Gastrocnemius medialis (tissue), 4 donors: ENCODE measurements around the gene SCTR.

Experiments
- CTCF ChIP-seq, 5 experiments: fragments of 450-650 bp in 3 of 5; fragments of 200-600 bp in 2 of 5; sonication (generic) in 2 of 5; IDR thresholded peaks in 4 of 5; conservative IDR thresholded peaks in 1 of 5; 1 replicate in 4 of 5; 2 replicates in 1 of 5; pipeline ENCODE4 v1.5.1; 2016 to 2019; ENCODE audit warnings: antibody characterized with exemption in 5 of 5, mild to moderate bottlenecking in 3 of 5, moderate library complexity in 3 of 5
- POLR2A ChIP-seq, 2 donors: fragments of 450-650 bp; IDR thresholded peaks; one replicate each; pipeline ENCODE4 v1.6.1; 2017; ENCODE audit warnings: antibody characterized with exemption in 2 of 2, mild to moderate bottlenecking in 2 of 2, moderate library complexity in 2 of 2

GRCh38 chr2:119552902-119553301 lies 28.6 kb upstream of the SCTR start:
- TF ChIP-seq POLR2A (IDR thresholded peaks at IDR 0.05), result no peak
- no peak for TF ChIP-seq CTCF (IDR thresholded peaks at IDR 0.05 in 4 of 5, conservative IDR thresholded peaks at IDR 0.05 in 1 of 5)
